HL-60/S4 treated with retinoic acid at 250 ng/mL for 4 days and 3 days (cell line): Measurements from ENCODE around the gene VWA8.
"Not testable (repeated sequence)": the region's sequence is repeated elsewhere in the genome, so short reads cannot be mapped to it uniquely, and the experiment has no call there.

Source experiments
- in situ Hi-C: fragments of 300-500 bp; cut with MboI; formaldehyde crosslinking; loops from 2 replicates; pipeline ENCODE4 v1.7.0; 2022; ENCODE audit warnings: low sequenced_read_pairs

VWA8 gene

DNA sequence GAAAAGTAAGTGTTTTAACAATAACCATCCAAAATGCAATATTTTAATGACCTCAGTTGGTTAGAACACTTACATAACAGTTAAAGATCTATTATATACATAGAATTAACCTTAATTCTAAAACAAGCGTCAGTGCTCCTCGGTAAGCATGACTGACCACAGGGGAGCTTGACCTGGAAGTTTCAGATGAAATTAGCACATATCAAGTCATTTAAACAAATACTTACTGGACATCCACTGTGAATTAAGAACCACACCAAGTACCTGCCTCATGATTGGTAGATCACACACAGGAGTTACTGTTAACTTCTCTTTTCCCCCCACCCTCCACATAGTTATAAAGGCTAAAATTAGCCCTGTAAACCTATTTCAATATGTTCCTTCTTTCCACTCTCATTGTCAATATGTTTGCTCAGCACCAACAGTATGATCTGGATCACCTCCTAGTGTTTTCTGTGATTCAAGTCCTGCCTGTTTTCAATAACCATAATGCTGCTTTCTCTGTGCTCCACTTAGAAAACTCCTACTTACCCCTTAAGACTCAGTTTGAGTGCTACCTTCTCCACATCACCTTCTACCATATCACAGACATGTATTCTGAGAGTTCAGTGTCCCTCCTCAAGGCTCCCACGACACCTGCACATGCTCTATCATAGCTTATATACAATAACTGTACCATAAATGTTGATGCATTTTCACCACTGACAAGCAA lies 209.0 kb downstream of the VWA8 start:
- in situ Hi-C loops = no loop called here

DNA sequence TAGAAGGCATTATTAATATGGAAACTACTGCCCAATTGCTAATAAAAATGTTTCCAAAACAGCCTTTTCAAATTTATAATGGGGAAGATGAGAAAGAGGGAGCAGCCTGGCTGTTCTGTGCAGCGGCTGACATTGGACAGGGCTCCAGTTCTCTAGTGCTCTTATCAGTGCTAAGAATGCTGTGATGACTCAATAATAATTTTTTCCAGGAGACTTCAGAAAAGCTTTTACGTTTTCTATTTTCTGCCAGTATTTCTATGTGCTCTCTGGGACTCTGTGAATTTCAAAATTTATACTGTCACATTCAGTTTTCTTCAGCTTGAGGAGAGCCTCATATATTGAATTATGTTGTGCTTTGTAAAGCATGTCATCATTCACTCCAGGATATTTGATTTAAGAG lies 209.6 kb downstream of the VWA8 start:
- in situ Hi-C loops = no loop called here

DNA sequence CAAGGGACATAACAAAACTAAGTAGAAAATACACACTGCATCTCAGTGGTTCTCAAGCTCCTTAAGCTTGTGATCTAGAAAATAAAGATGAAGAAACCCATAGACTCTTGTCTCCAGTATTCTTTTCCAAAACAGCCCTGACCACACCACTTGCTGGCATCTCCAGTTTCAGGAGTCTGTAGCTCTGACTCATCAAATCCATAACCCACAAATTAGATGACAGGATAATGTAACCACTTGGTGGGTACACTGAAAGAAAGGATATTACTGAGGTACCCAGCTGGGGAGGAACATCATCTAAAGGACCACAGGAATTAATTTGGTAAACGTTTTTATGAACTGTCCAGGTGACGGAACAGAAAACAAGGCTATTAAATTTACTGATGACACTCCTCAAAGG lies 214.7 kb downstream of the VWA8 start:
- in situ Hi-C loops = no loop called here

DNA sequence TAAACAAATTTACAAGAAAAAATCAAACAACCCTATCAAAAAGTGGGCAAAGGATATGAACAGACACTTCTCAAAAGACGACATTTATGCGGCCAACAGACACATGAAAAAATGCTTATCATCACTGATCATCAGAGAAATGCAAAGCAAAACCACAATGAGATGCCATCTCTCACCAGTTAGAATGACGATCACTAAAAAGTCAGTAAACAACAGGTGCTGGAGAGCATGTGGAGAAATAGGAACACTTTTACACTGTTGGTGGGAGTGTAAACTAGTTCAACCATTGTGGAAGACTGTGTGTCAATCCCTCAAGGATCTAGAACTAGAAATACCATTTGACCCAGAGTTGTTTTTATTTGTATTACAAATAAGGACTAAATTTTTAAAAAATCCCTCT lies 215.4 kb downstream of the VWA8 start:
- in situ Hi-C loops = not testable (repeated sequence)

DNA sequence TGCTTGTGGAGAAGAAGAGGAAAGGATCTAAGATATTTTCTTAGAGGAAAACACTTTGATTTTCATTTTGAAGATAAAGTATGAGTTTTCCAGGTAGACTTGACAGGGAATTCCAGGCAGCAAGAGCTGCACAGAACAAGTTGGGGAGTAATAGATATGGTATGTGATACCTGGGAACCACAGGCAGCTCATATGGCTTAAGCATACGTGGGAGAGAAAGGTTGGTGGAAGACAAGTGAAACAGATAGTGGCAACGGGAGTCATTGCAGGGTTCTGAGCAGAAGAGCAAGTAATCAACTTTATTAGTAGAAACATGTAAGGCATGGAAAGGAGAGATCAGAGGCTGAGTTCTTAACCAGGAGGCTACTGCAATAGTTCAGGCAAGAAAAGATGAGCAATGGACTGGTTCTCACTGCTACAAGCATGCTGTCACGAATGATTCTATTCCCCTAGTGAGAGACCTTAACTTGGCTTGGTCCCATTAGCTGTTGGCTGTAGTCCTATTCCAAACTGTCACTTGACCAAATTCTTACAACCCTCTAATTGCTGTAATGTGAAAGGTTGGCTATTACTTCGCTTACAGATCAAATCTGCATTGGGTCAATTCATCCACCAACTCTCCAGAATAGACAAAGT lies 217.9 kb downstream of the VWA8 start:
- in situ Hi-C loops = no loop called here

DNA sequence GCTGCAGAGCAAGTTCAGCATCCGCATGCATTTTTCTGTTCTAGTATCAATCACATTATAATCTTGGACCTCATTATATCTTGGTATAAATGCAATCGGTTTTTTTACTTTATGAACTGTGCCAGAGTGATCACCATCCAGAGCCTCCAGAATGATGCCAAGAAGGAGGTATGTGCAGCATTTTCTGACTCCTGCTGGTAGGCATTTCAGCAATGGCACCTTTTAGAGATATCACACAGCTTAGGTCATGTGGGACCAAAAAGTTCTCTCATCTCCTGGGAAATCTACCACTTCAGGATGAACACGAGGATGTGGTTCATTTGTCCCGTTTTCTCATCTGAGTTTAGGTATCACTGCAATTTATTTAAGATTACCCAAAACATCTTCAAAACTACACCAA lies 220.4 kb downstream of the VWA8 start:
- in situ Hi-C loops = no loop called here

DNA sequence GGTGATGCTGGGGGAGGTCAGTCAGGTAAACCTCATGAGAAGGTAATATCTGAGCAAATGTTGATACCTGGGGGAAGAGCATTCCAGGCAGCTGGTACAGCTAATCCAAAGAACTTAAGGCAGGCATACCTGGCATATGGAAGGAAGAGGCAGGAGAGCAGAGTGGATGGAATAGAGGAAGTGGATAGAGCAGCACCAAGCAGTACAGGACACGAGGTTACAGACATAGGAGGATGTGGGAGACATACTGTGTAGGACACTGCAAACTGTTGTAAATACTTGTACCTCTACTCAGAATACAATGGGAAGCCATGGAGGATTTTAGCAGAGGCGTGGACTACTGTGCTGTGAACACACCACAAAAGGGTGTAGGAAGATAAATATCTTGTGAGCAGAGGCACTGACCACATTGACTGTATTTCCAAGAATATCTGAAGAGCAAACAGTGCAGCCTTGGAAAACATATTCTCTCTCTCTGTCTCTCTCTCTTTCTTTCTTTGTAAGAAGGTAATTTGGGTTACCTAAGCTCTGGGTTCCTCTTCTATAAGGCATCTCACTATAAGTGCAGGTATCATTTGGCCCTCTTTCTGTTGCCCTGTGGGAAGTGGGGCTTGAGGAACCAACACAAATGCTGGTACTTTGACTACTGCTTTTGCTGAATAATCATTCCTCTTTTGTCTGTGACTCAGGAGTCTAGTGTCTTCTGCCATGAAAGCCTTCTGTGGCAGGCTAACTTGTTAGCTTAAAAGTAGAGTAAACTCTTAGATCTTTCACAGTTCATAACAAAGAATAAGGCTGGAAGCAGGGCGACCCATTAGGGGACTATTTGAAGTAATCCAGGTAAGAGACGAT lies 238.0 kb downstream of the VWA8 start:
- in situ Hi-C loops = no loop called here

DNA sequence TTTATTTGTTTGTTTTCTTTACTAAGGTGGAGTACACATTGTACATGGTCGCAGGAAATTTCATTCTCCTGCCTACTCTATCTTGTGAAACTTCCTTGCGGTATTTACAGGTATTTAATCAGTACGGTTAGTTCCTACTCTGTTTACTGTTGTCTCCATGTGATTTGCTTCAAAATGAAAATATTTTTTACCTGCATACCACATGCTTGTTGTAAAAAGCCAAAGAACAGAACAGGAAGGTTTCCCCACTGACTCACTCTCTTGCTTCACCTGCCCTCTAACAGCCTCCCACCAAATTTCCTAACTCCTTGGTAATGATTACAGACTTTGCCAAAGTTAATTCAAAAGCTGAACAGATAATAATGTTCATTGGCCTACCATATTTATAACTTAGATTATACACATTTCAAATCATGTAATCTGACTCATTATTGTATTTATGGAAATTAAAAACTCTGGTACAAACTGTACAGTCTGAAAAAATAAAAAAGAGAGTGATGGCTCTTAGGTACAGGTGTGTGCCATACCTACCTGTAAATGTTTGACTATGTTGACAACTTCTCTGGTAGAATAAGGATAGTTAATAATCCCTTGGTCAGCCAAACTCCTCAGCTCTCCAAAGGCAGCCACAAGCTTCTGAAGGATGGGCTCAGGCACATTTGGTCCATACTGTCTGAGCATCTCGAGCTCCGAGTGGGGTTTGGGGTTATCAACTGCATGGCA lies 239.9 kb downstream of the VWA8 start:
- in situ Hi-C loops = no loop called here

DNA sequence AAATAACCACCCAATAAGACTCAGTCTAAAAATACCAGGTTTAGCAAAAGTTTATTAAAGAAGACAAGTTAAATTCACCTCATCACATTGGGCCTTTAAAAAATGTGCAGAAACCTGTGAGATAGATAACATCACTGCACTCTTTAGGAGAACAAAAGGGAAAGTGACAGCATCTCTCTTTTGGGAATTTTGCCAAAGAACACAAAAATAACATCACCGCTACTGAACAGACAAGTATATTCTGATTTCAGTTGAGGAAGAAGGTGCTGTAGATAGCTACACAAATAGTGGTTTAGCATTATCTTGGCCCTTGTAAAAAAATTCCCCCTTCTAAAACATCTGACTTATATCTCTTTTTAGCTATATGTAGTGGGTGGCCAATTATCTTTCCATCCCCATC lies 244.7 kb downstream of the VWA8 start:
- in situ Hi-C loops = no loop called here

DNA sequence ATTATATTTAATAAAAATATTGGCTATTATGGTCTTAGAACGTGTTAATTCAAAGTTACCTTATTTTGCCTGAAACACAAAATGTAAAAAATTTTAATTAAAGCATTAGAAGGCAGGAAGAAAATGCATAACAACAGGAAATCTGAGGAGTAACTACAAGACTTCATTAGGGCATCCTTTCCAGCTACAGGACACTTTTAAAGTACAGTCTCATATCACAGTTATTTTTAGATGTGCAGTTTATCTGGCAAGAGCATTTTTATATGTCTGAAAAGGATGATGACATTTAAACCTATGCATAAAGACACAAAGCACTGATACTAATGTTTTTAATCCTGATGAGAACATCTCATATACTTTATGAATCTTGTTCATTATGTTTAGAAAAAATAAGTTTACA lies 247.5 kb downstream of the VWA8 start:
- in situ Hi-C loops = no loop called here

DNA sequence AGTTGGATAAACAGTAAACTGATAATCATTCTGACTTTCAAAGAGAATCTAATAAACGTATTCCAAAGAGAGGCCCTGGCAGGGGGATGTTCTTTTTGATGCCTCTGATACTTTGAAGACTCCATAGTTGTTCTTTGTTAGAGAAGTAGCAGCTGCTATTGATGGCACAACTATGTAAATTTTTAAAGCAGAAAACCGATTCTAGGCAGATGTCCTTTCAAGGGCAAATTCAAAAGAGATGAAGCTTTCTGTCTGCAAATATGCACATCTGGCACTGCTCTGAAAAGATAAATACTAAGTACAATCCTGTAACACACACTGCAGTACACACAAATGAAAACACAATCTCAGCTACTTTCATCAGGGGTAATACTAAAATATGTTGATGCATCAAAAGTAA lies 250.1 kb downstream of the VWA8 start:
- in situ Hi-C loops = no loop called here

DNA sequence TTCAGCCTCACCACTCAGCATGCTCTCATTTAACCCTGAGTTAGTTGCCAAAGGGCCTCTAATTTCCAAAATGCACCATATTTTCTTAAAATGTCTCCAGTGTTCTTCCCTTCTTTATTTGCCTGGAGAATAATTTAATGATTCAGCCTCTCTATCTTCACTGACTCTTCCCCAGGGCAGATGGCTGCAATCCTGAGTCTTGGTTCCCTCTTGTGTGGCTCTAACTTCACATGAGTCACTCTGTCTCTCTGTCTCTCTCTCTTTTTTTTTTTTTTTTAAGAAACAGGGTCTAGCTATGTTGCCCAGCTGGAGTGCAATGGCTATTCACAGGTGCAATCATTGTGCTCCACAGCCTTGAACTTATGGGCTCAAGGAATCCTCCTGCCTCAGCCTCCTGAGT lies 251.4 kb downstream of the VWA8 start:
- in situ Hi-C loops = no loop called here

DNA sequence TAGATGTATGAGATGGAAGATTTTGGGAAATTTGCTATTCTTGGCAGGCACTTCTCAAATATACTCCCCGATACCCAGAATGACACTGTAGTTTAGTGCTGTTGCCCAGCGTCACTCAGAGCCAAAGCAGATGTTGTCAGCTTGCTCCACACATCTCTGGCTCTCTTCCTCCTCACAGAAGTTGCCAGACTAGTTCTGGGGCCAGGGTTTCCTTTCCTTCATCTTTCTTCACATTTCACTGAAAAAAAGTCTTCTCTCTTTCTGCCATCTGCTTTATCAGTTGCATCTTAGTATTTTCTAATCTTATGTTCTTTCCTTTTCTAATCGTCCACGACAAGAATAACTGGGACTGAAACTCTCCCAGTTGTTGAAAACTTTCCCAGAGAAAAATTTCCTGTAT lies 252.2 kb downstream of the VWA8 start:
- in situ Hi-C loops = no loop called here

DNA sequence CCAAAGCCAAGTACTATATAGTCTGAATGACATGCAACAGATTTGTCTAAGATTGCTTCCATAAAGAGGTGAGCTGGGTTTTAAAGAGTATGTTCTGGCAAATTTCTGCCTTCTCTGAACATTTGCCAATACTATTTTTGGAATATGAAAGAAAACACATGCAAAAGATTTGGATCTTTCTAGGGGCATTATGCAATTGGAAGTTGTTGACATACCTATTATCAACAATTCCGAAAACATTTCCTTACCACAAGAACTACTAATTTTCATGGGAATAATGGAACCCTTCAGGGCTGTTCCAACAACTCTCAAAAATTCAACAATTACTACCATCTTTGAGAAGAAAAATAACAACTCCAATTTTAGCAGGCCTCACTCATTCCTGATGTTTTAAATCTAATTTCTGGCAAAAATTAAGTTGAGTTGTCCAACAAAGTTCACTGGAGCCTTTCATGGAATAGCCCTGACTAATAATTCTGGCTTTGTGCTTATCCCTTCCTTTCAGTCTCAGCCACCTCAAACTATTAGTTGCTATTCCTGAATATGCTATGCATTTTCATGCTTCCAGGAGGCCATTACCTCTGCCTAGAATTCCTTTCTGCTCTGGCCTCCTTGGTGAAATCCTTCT lies 253.6 kb downstream of the VWA8 start:
- in situ Hi-C loops = no loop called here

DNA sequence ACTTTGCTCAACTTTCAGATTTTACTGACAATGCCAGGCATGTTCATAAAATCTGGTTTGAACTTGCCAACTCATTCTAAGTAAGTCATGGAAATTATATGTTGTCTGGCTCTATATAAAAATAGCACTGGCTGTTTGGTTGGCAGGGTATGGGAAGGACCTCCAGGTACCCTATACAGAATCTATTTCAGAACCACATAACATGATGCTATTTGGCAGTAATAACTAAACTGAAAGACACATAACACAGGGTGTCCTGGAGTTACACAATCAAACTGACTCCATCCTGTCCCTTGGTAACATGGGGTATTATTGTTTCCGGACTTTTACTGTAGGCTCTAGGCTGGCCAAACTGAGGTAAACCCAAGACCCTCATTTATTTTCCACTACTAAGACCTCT lies 254.8 kb downstream of the VWA8 start:
- in situ Hi-C loops = no loop called here

DNA sequence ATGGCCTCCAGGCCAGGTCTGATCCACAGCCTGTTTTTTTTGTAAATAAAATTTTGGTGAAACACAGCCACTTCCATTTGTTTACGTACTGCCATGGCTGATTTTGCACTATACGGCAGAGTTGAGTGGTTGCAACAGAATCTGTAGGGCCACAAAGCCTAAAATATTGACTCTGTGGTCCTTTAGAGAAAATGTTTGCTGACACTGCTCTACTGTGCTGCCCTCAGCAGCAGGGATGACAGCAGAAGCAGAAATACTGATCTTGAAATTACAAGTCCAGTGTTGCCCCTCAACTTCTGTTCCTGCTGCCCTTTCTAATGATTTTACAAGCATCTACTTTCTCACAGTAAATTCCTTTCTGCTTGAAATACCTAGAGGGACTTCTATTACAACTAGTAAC lies 258.4 kb downstream of the VWA8 start:
- in situ Hi-C loops = no loop called here

DNA sequence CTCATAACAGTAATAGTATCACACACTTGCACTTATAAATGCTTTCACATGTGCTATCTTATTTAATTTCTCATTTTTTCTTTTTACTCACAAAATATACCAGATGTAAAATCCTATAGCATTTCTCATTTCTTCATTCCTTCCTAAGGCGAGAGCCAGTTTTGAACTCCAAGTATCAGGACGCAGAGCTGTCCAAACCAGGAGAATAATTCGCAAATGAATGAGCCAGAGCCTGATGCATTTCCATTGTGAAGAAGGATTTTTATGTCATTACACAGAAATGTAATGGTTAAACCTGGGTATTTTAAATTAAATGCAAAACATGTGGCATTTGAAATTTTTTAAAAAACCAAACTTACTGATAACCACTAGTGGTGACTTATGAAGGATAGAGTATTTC lies 259.2 kb downstream of the VWA8 start:
- in situ Hi-C loops = no loop called here

DNA sequence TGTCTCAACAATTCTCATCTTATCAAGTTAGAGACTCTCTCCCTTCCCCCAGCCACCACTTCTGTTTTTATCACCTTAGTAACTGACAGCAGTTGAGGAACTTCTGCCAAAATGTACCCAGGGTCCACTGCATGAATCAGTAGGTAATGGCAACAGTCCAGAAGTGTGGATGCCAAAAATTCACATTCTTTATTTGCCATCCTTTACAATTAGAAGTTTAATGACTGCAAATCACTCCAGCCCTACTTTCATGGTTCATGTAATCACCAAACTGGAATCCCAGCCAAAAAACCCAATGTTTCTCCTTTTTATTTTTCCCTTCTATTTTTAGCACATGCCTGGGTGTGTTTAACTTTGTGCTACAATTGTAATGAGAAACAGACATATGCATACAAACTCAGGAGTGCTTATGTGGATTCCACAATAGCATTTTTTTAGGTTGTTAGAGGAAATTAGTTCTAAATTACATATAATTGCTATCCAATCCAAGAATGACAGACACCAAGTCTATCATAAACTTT lies 260.1 kb downstream of the VWA8 start:
- in situ Hi-C loops = no loop called here

DNA sequence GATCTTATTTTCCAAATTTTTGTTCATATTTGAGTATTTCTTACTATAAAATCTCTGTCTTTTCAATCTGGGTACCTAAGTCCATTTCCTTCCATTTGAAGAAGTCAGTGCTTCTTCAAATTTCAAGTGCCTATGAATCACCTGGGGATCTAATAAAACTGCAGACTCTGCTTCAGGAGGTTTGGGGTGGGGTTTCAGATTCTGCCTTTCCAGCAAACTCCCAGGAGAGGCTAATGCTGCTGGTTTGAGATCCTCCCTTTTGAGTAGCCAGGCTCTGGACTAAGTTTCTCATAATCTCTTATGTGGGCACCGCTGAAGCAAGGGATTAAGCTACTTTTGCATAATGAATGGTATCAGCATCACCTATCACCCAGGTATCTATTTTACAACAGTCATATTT lies 261.1 kb downstream of the VWA8 start:
- in situ Hi-C loops = no loop called here

DNA sequence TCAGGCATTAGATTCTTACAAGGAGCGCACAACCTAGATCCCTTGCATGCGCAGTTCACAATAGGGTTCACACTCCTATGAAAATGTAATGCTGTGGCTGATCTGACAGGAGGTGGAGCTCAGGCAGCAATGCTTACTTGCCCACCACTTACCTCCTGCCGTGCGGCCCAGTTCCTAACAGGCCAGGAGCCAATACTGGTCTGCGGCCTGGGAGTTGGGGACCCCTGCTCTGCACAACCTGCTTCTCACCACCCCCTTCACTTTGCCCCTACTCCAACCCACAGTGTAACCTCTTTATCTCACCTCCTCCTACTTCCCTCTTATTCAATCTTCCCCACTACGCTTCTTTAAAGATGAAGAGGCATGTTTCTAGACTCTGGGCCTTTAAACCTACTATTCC lies 263.3 kb downstream of the VWA8 start:
- in situ Hi-C loops = no loop called here
